Lower lobe of right lung (tissue), 2 donors: Measurements from ENCODE around the gene SLC49A4. TPM values are rescaled to one million over a fixed set of nuclear protein-coding genes. Genes with fewer than 3 reads are reported as not detected.

Experiments
- ATAC-seq, 2 donors: fragments of 200-7000 bp; cut with Tn5 transposase; one replicate each; pipeline ENCODE4 v1.9.1; 2020 to 2022; ENCODE audit warnings: mild to moderate bottlenecking in 2 of 2, moderate library complexity in 2 of 2
- DNase-seq: peaks from one replicate; pipeline ENCODE4 v3.0.0-alpha.2; 2020
- H3K27ac ChIP-seq: fragments of 200-600 bp; one replicate; pipeline ENCODE4 v1.8.0; 2022
- H3K27me3 ChIP-seq: fragments of 200-600 bp; one replicate; pipeline ENCODE4 v1.8.0; 2022; ENCODE audit warnings: low read depth
- H3K36me3 ChIP-seq: fragments of 200-600 bp; one replicate; pipeline ENCODE4 v1.8.0; 2022; ENCODE audit warnings: mild to moderate bottlenecking
- H3K4me1 ChIP-seq: fragments of 200-600 bp; one replicate; pipeline ENCODE4 v1.8.0; 2022
- H3K4me3 ChIP-seq: fragments of 200-600 bp; one replicate; pipeline ENCODE4 v1.8.0; 2022; ENCODE audit warnings: mild to moderate bottlenecking
- H3K9me3 ChIP-seq: fragments of 200-600 bp; one replicate; pipeline ENCODE4 v1.8.0; 2022
- intact Hi-C: fragments of 100-400 bp; cut with DNase I; formaldehyde crosslinking; loops from one replicate; pipeline ENCODE4 v1.11.0; 2022
- total RNA-seq: library from RNA; stranded (reverse); fragmentation: NEBNext Ultra II Directional; extraction: Animal tissue kit (Norgen Biotek cat#: 25700); gene quantifications from one replicate; pipeline ENCODE4 v1.2.1, GENCODE V29; 2021
- TF ChIP-seq, protein P1 (sequence below): fragments of 200-600 bp; IDR thresholded peaks from one replicate; pipeline ENCODE4 v1.8.0; 2022; ENCODE audit warnings: antibody characterized with exemption, mild to moderate bottlenecking
- donor health status: DM: no; HTN: yes; CAD: no; lungs with severe emphysema.

SLC49A4 gene
- total RNA-seq, 1 donor from 2014 or later = 14.9 TPM

DNA sequence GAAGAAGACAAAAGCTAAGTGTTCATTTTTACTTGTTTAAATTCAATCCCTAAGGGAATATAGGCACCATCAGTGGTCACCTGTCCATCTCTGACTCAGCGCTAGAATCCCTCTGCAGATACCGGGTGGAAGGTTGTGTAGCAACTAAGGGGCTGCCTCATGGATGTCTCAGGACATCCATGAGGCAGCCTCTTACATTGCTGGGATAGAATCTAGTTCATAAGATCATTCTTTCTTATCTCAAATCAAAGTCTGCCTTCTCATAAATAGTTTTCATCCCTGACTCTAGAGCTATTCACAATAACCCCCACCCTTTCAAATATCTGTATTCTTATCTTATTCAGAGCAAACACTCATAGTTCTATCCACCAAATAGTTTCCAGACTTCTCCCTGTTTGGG is 39.4 kb upstream of the SLC49A4 start:
- intact Hi-C loops = no loop called here
- H3K27me3 ChIP-seq = no peaks in the 10 kb centered on the region
- TF ChIP-seq, protein P1, sequence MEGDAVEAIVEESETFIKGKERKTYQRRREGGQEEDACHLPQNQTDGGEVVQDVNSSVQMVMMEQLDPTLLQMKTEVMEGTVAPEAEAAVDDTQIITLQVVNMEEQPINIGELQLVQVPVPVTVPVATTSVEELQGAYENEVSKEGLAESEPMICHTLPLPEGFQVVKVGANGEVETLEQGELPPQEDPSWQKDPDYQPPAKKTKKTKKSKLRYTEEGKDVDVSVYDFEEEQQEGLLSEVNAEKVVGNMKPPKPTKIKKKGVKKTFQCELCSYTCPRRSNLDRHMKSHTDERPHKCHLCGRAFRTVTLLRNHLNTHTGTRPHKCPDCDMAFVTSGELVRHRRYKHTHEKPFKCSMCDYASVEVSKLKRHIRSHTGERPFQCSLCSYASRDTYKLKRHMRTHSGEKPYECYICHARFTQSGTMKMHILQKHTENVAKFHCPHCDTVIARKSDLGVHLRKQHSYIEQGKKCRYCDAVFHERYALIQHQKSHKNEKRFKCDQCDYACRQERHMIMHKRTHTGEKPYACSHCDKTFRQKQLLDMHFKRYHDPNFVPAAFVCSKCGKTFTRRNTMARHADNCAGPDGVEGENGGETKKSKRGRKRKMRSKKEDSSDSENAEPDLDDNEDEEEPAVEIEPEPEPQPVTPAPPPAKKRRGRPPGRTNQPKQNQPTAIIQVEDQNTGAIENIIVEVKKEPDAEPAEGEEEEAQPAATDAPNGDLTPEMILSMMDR = no peak
- peak in 1 of 2 donors; percentile 45 for ATAC-seq
- H3K27ac ChIP-seq = no peak overlapping the region
- no peak overlapping the region for H3K4me3 ChIP-seq
- DNase-seq = no peak
- no peaks in the 10 kb centered on the region for H3K9me3 ChIP-seq
- H3K36me3 ChIP-seq = peaks cover 42% of the 10 kb centered on the region
- H3K4me1 ChIP-seq = peaks cover 12% of the 10 kb centered on the region

DNA sequence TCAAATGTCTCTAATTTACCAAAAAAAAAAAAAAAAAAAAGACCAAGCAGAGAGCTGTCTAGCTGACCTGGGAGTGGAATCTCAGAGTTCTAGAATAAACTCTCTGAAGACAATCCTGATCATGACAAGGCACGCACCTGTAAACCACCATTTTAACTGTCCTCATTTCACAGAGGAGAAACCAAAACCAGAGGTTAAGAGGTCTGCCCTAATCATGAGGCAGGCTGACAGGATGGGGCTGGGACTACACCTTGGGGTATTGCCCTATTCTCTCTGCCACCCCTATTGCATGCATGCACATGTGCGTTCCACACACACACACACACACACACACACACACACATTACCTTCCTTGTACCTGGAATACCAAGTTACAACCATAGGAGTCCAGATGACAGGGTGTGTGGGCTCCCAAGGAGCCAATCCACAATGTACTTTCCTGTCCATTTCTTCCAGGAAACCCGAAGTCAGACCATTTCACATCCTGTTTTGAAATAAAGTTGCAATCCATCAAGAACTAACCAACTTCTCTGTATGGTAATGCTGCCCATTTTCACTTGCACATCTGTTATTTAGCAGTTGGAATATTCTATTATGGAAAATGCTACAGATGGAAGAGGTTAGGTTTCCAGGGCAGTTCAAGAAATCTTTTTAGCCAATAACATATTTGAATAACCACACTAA is 35.9 kb upstream of the SLC49A4 start:
- peak; percentile 44 to 49 for ATAC-seq
- intact Hi-C loops = no loop called here
- no peak for DNase-seq

GRCh38 chr3:122760453-122761271 is 34.2 kb upstream of the SLC49A4 start:
- DNase-seq = no peak
- intact Hi-C loops = no loop called here
- Histone ChIP-seq H3K27me3 (no peaks in the 10 kb centered on the region), H3K36me3 (peaks cover 12% of the 10 kb centered on the region), H3K4me3 (no peak overlapping the region), H3K4me1 (peaks cover 23% of the 10 kb centered on the region), H3K9me3 (no peaks in the 10 kb centered on the region), H3K27ac (peak overlapping the region; percentile 63)
- TF ChIP-seq, protein P1 = no peak
- peak; percentile 75 to 77 for ATAC-seq

More for the DNA sequence above, 35.9 kb upstream of the SLC49A4 start:
- Histone ChIP-seq H3K27me3 (no peaks in the 10 kb centered on the region), H3K27ac (no peak overlapping the region), H3K36me3 (peaks cover 23% of the 10 kb centered on the region), H3K4me1 (peaks cover 23% of the 10 kb centered on the region), H3K4me3 (no peak overlapping the region), H3K9me3 (no peaks in the 10 kb centered on the region)
- TF ChIP-seq, protein P1 = no peak

- Histone ChIP-seq H3K36me3 (peaks cover 9% of the 10 kb centered on the region), H3K27ac (no peak overlapping the region), H3K9me3 (no peaks in the 10 kb centered on the region), H3K4me3 (no peak overlapping the region), H3K4me1 (peaks cover 9% of the 10 kb centered on the region), H3K27me3 (no peaks in the 10 kb centered on the region)
- TF ChIP-seq, protein P1 = no peak
- intact Hi-C loops = no loop called here
- ATAC-seq = no peak
- DNase-seq = no peak
Observed at GRCh38 chr3:122766430-122766829, 28.4 kb upstream of the SLC49A4 start.

- no peaks in the 10 kb centered on the region for H3K27me3 ChIP-seq
- H3K4me3 ChIP-seq = no peak overlapping the region
- TF ChIP-seq, protein P1 = no peak
- DNase-seq (no peak), ATAC-seq (peak; percentile 66 to 70)
- H3K36me3 ChIP-seq = peaks cover 9% of the 10 kb centered on the region
- H3K9me3 ChIP-seq = no peaks in the 10 kb centered on the region
- intact Hi-C loops = no loop called here
- H3K27ac ChIP-seq = peak overlapping the region; percentile 70
- peaks cover 7% of the 10 kb centered on the region for H3K4me1 ChIP-seq
Observed at GRCh38 chr3:122767540-122768372, 27.1 kb upstream of the SLC49A4 start.
